Activated effector memory CD4-positive, alpha-beta T cell treated with Interleukin-2 at 50 U/mL for 16 hours (primary cell): ENCODE data around the gene RAB10.
"Not testable (repeated sequence)": the region's sequence is repeated elsewhere in the genome, so short reads cannot be mapped to it uniquely, and the experiment has no call there.

ENCODE experiments used
- DNase-seq: peaks from one replicate; pipeline ENCODE4 v3.0.0-alpha.2; 2020

RAB10 gene

DNA sequence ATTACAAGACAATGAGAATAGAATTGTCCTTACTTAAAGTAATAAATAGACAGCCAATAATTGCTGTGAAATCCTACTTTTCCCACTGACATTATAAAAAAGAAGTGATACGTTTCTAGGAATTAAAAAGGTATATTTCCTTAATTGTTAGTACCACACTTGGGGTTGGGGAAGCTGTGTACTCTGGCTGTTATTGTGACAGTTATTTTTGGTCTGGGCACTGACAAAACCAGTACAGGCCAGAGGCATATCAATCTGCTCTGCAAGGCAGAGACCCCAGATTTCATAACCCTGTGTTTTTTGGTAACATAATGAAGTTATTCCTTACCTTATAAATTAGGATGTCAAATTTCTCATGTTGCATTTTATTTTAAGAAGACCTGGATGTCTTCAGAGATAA is 66.5 kb downstream of the RAB10 start:
- no peak for DNase-seq

GRCh38 chr2:26103752-26104151 is 69.9 kb downstream of the RAB10 start:
- no peak for DNase-seq

GRCh38 chr2:26108701-26109100 is 74.8 kb downstream of the RAB10 start:
- DNase-seq, result not testable (repeated sequence)

DNA sequence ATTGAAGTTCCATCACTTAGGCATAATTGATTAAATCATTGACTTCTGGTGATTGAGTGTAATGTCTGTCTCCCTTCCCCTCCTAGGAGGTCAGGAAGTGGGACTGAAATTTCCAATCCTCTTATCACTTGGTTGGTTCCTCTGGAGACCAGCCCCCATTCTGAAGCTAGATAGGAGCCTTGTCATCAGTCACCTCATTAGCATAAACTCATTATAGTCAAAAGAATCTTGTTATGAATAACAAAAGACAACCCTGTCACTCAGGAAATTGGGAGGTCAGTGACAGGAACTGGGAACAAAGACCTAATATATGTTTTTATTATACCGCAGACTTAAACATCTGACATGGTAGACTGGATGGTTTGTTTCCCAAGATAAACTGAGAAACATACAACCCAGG is 78.3 kb downstream of the RAB10 start:
- no peak for DNase-seq

DNA sequence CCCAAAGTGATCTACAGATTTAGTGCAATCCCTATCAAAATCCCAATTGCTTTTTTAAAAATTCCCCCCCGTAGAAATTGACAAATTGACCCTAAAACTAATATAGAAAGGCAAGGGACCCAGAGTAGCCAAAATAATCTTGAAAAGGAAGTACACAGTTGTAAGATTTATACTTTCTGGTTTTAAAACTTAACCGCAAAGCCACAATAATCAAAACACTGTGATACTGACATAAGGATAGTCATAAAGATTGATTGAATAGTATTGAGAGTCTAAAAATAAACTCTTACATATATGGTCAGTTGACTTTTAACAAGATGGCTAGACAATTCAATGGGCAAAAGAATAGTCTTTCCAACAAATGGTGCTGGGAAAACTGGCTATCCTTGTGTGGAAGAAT is 80.3 kb downstream of the RAB10 start:
- no peak for DNase-seq

DNA sequence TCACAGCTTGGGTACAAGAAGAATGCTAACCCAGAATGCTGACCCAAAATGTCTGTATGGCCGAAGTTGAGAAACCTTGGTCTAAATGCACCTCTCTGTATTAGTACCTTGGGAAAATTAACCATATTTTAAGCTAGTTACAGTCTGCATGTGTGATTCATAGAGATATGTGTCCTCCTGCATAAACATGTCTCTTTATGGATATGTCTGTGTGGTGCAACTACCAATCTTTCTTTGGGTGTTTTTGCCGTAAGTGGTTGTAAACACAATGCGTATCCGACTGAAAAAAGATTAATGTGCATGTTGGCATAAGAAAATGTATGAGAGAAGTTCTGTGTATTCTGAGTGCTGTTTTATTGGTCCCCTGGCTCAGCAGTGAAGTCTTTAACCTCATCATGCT is 84.8 kb downstream of the RAB10 start:
- DNase-seq, result no peak

DNA sequence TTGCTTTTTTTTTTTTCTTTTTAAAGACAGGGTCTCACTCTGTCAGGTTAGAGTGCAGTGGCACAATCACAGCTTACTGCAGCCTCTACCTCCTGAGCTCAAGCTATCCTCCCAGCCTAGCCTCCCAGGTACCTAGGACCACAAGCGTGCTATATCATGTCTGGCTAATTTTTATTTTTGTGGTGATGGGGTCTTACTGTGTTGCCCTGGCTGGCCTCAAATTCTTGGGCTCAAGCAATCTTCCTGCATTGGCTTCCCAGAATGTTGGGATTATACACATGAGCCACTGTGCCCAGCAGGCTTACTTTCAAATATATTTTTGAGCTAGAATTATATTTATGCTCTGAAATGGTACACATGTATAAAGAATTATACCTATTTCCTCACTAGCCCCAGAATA is 85.6 kb downstream of the RAB10 start:
- DNase-seq, result no peak

GRCh38 chr2:26122630-26123029 is 88.7 kb downstream of the RAB10 start:
- no peak for DNase-seq

DNA sequence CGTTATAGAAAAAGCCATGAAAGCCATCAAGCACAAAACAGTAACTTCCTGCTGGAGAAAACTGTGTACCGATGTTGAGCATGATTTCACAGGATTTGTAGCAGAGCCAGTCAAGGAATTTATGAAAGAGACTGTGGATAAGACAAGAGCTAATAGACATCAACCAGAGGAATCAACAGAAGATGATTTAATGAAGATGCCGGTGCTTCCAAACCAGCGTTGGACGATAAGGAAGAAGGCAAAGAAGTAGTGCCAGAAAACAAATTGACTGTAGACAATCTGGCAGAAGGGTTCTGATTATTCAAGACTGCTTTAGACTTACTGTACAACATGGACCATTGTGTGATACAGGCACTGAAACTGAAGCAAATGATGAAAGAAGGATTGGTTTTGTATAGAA is 89.5 kb downstream of the RAB10 start:
- no peak for DNase-seq

GRCh38 chr2:26126074-26126473 is 92.2 kb downstream of the RAB10 start:
- DNase-seq, result no peak

DNA sequence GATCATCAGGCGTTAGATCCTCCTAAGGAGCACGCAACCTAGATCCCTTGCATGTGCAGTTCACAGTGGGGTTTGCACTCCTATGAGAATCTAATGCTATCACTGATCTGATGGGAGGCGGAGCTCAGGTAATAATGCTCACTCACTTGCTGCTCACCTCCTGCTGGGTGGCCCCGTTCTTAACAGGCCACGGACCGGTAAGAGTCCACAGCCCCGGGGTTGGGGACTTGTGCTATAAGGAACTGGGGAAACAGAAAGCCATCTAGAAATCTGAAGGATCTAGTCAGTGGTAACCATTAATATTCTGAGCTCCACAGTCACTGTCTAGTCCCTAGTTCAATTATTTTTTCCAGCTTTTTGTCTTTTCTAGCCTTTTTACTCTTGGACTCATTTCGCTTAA is 94.3 kb downstream of the RAB10 start:
- no peak for DNase-seq

DNA sequence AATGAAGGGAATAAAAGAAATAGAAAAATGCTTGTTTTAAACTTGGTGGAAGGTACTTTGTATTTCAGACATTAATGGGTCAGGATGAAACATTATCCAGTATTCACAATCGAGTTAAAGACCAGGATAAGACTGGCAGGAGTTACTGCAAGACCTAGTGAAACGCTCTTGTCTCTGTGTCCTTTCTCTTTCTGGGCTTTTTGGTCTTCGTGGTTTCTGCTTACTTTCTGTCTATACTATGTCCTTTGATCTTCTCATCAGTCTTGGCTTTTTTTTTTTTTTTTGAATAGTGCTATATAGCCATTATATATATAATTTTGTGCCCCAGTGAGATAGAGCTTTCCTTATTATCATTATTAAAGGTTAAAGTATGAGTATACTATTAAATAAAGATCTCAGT is 96.9 kb downstream of the RAB10 start:
- DNase-seq, result no peak

DNA sequence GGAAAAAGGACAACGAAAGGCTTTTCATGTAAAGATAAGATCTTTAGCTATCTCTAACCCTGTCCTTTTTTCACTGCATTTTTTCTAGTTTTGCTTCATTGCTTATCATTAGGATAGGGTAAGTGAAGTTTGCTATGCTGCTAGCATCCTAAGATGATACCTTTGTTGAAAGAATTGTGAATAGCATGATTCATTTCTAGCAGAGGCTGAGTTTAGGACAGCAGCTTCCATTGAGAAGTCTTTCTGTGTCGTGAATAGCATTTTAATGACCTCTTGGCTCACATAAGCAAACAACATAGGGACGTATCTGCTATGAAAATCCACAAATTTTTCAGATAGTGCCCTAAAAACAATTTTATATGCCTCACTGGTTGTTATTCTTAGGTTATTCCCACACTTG is 102.6 kb downstream of the RAB10 start:
- DNase-seq, result no peak

DNA sequence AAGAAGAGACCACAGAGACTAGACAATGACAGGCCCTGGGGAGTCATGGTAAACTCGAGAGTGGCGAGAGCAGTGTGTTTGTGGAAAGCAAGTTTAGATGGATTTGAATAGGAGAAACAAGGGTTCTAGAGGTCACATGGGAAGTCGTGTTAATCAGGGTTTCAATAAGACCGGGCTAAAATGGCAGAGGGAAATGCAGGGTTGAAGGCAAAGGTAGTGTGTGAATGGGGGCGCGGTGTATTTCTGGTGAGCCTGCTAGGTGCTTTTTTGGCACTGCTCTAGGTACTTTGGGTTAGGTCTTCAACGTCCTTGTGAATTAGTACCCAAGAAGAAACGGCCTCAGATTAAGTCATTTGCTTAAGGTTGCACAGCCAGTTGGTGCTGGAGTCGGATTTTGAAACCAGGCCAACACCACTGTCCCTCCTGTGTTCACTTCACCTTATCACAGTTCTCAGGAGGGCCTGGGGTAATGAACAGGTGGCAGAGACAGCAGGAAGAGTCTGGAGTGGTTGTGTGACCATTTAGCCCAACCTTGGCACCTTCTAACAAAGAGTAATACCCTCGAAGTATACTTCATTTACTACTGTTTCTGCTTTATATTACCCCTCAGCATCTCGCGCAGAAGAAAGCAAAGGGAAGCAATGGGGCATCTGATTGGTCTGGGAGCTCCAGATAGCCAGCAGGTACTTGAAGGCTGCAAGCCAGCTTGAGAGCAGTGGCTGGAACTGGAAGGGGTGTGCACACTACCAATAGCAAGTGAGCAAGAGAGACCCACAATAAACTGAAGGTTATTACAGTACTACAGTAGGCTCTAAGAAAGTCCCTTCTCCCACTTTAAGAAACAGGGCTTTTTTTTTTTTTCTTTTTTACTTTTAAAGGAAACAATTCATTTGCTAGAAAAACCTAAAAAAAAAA is 105.6 kb downstream of the RAB10 start:
- DNase-seq, result no peak

- DNase-seq, result no peak
Measured at GRCh38 chr2:26141145-26141769, 107.4 kb downstream of the RAB10 start.

DNA sequence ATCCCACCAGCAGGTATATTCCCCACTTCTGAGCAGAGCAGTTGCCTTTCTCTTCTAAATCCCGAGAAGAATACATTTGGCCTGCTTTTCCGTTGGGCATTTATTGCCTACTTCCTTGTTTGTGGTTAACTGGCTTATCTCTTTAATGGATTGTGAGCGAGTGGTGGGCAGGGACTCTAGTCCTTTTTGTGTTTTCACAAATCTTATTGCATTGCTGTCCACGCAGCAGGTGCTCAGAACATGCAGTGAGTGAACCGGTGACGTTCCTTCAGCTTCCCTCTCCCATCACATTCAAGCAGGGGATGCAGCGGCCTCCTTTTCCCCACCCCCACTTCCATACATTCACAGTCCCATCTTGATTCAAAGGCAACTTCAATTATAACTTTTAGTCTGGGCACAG is 110.1 kb downstream of the RAB10 start:
- no peak for DNase-seq

GRCh38 chr2:26144953-26145680 is 111.2 kb downstream of the RAB10 start:
- DNase-seq, result peak; percentile 32

- DNase-seq, result no peak
Measured at GRCh38 chr2:26148501-26148900, 114.6 kb downstream of the RAB10 start.

DNA sequence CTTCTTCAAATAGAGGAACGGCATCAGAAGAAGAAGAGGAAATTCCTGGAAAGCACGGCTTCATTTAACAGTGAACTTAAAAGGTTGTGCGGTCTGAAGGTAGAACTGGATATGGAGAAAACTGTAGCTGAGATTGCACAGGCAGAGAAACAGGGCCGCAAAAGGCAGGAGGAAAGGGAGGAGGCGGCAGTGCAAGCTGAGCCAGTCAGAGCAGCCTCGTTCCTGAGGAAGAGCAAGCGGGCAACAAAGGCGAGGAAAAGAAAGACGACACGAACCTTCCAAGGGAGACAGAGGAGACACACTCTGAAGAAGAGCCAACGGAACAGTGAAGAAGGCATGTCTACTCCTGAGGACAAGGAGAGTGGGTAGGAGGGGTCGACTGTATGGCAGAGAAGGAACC is 116.4 kb downstream of the RAB10 start:
- DNase-seq, result no peak

DNA sequence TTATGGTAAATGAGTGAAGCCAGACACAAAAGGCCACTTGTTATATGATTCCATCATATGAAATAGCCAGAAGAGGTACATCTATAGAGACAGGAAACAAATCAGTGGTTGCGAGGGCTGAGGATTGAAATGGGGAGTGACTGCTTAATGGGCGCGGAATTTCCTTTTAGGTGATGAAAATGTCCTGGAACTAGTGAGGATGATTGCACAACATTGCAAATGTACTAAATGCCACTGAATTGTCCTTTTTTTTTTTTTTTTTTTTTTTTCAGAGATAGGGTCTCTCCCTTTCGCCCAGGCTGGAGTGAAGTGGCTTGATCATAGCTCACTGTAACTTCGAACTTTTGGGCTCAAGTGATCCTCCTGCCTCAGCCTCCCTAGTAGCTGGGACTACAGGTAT is 123.7 kb downstream of the RAB10 start:
- no peak for DNase-seq

GRCh38 chr2:26161926-26162325 is 128.0 kb downstream of the RAB10 start:
- DNase-seq, result no peak

DNA sequence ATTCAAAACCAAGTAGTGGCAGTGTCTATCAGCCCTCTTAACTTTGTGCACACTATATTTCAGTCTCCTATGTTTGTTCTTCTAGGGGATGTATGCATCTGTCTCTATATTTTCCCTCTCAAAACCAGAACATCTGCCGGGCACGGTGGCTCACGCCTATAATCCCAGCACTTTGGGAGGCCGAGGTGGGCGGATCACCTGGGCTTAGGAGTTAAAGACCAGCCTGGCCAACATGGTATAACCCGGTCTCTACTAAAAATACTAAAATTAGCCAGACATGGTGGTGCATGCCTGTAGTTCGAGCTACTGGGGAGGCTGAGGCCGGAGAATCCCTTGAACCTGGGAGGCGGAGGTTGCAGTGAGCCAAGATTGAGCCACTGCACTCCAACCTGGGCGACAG is 129.1 kb downstream of the RAB10 start:
- DNase-seq, result no peak

DNA sequence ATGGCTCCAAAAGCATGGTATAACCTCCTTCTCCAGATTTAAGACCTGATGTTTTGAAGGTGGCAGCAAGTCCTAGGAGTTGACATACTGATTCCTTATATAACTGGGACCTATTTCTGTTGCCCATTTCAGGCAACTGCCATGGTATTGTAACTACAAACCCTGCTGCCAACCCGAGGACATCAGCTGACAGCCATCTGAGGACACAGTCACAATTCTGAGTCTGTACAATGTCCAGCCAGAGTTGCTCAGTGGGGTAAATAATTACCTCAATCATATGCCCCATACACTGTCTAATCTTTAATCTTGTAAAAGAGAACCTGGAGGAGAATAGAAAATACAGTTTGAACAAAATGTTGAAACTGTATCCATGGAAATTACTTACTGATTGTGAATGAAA is 130.3 kb downstream of the RAB10 start:
- DNase-seq, result no peak

GRCh38 chr2:26164641-26165211 is 130.8 kb downstream of the RAB10 start:
- no peak for DNase-seq
